ENCODE results near the gene SCN4B. TPM values are rescaled to one million over a fixed set of nuclear protein-coding genes. Genes with fewer than 3 reads are reported as not detected.

SCN4B gene
- total RNA-seq, 1 donor from 2014 or later, result 3.6 TPM

DNA sequence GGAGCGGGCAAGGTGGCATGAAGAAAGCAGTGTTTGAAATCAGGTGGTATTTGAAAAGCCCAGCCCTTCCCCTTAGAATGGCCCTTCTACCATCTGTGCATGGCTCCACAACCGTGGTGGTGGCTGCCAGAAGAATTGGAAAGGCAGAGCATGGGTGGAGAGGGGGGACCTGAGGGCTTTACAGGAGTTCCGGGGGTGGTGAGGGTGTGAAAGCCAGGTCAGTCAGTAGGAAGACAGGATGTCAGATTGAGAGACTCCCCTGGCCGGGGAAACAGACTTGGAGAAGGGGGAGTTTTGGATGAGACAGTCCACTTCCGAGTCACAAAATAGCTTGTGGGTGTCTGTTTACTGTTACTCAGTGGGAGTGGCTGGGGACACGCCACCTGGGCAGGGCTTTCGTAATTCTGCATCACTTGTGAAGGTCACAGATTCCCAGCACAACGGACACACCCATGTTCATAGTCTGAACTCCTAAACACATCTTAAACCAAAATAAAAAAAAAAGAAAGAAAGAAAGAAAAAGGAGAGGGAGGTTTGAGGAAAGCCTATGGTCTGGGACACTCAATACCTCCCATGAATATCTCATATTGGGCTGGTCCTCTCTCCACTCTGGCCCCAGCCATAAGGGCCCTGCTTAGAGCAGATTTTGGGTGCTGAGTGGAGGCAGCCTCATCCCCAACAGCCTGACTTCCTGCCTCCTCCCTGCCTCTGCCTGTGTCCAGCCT, 41.4 kb downstream of the SCN4B start:
- Histone ChIP-seq H3F3A (ENCODE audit: low read depth) (no peaks in the 10 kb centered on the region), H3K79me2 (ENCODE audit: low read depth) (no peaks in the 10 kb centered on the region), H3K27me3 (no peaks in the 10 kb centered on the region), H3K9me3 (ENCODE audit: low read depth) (no peaks in the 10 kb centered on the region), H3K27ac (no peak overlapping the region), H3K4me2 (no peak overlapping the region), H3K36me3 (no peaks in the 10 kb centered on the region), H4K20me1 (ENCODE audit: low read depth) (no peaks in the 10 kb centered on the region), H3K4me1 (peaks cover 2% of the 10 kb centered on the region), H3K4me3 (no peak overlapping the region), H2AFZ (replicated peaks) (no peak overlapping the region), H3K9ac (no peak overlapping the region)
- no peaks in the 10 kb centered on the region for H3K36me3 Mint-ChIP-seq
- H3K27ac Mint-ChIP-seq, result no peak overlapping the region
- DNase-seq (ENCODE audit: low spot score), result no peak
- H3K4me1 Mint-ChIP-seq, result no peaks in the 10 kb centered on the region
- TF ChIP-seq EZH2phosphoT487 (IDR thresholded peaks at IDR 0.05), result no peak
- TF ChIP-seq, protein P1, sequence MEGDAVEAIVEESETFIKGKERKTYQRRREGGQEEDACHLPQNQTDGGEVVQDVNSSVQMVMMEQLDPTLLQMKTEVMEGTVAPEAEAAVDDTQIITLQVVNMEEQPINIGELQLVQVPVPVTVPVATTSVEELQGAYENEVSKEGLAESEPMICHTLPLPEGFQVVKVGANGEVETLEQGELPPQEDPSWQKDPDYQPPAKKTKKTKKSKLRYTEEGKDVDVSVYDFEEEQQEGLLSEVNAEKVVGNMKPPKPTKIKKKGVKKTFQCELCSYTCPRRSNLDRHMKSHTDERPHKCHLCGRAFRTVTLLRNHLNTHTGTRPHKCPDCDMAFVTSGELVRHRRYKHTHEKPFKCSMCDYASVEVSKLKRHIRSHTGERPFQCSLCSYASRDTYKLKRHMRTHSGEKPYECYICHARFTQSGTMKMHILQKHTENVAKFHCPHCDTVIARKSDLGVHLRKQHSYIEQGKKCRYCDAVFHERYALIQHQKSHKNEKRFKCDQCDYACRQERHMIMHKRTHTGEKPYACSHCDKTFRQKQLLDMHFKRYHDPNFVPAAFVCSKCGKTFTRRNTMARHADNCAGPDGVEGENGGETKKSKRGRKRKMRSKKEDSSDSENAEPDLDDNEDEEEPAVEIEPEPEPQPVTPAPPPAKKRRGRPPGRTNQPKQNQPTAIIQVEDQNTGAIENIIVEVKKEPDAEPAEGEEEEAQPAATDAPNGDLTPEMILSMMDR (IDR thresholded peaks at IDR 0.05), result no peak
- TF ChIP-seq EZH2 (IDR thresholded peaks at IDR 0.05), result no peak
- H3K9me3 Mint-ChIP-seq, result no peaks in the 10 kb centered on the region
- no peak overlapping the region for H3K4me3 Mint-ChIP-seq
- peaks cover 20% of the 10 kb centered on the region for H3K27me3 Mint-ChIP-seq (ENCODE audit: insufficient read depth, low read depth)

DNA sequence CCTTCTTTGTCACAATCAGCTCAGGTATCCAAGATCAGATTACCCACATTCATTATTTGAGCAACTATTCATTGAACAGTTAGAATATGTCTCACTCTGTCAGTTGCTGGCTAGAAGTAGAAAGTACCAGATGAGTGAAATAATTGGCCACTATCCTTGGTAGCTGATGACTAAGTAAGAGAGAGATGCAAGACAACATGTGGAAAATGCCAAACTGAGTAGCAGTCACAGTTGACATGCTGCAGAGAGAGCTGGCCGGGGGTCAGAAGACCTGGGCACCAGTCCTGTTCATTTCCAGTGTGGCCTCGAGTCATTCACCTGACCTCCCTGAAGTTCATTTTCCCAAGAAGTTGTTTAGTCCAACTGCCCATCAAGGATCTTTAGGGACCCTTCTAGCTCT, 43.4 kb downstream of the SCN4B start:
- no peak for DNase-seq (ENCODE audit: low spot score)
- Mint-ChIP-seq H3K27ac (no peak overlapping the region), H3K4me3 (no peak overlapping the region), H3K4me1 (no peaks in the 10 kb centered on the region), H3K36me3 (no peaks in the 10 kb centered on the region), H3K9me3 (no peaks in the 10 kb centered on the region), H3K27me3 (ENCODE audit: insufficient read depth, low read depth) (peaks cover 15% of the 10 kb centered on the region)
- H3K4me3 ChIP-seq, result no peak overlapping the region
- no peaks in the 10 kb centered on the region for H3K79me2 ChIP-seq (ENCODE audit: low read depth)
- peaks cover 2% of the 10 kb centered on the region for H3K4me1 ChIP-seq
- no peaks in the 10 kb centered on the region for H3K36me3 ChIP-seq
- H3K4me2 ChIP-seq, result no peak overlapping the region
- H3K27ac ChIP-seq, result no peak overlapping the region
- no peak overlapping the region for H3K9ac ChIP-seq
- no peaks in the 10 kb centered on the region for H3F3A ChIP-seq (ENCODE audit: low read depth)
- H4K20me1 ChIP-seq (ENCODE audit: low read depth), result no peaks in the 10 kb centered on the region
- H2AFZ ChIP-seq (replicated peaks), result no peak overlapping the region
- H3K27me3 ChIP-seq, result no peaks in the 10 kb centered on the region
- H3K9me3 ChIP-seq (ENCODE audit: low read depth), result no peaks in the 10 kb centered on the region
- TF ChIP-seq EZH2 (IDR thresholded peaks at IDR 0.05), result no peak
- TF ChIP-seq, protein P1 (IDR thresholded peaks at IDR 0.05), result no peak
- no peak for TF ChIP-seq EZH2phosphoT487 (IDR thresholded peaks at IDR 0.05)

DNA sequence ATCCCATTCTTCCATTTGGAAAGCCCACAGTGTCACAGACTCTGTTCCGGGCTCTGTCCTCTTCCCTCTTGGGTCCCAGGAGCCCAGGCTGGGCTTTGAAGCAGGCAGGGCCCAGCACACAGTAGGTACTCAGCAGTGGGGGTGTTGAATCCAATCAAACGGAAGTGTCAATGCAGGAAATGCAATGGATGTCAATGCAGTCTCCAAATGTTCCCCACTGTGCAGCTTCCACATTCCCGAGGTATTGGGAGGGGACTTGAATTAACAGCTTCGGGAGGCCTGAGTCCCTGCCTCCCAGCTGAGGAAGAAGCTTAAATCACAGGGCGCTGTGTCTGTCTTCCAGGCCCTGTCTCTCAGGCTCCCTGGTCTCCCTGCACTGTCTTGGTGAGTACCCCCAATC, 44.1 kb downstream of the SCN4B start:
- Mint-ChIP-seq H3K9me3 (no peaks in the 10 kb centered on the region), H3K4me3 (no peak overlapping the region), H3K4me1 (no peaks in the 10 kb centered on the region), H3K36me3 (no peaks in the 10 kb centered on the region), H3K27me3 (ENCODE audit: insufficient read depth, low read depth) (peaks cover 16% of the 10 kb centered on the region), H3K27ac (no peak overlapping the region)
- DNase-seq (ENCODE audit: low spot score), result peak; percentile 43
- H3F3A ChIP-seq (ENCODE audit: low read depth), result no peaks in the 10 kb centered on the region
- peaks cover 2% of the 10 kb centered on the region for H3K4me1 ChIP-seq
- no peaks in the 10 kb centered on the region for H4K20me1 ChIP-seq (ENCODE audit: low read depth)
- no peaks in the 10 kb centered on the region for H3K27me3 ChIP-seq
- no peaks in the 10 kb centered on the region for H3K36me3 ChIP-seq
- no peak overlapping the region for H3K4me2 ChIP-seq
- no peak overlapping the region for H2AFZ ChIP-seq (replicated peaks)
- H3K9ac ChIP-seq, result no peak overlapping the region
- H3K4me3 ChIP-seq, result no peak overlapping the region
- H3K9me3 ChIP-seq (ENCODE audit: low read depth), result no peaks in the 10 kb centered on the region
- no peak overlapping the region for H3K27ac ChIP-seq
- TF ChIP-seq EZH2phosphoT487 (IDR thresholded peaks at IDR 0.05), result no peak
- no peaks in the 10 kb centered on the region for H3K79me2 ChIP-seq (ENCODE audit: low read depth)

DNA sequence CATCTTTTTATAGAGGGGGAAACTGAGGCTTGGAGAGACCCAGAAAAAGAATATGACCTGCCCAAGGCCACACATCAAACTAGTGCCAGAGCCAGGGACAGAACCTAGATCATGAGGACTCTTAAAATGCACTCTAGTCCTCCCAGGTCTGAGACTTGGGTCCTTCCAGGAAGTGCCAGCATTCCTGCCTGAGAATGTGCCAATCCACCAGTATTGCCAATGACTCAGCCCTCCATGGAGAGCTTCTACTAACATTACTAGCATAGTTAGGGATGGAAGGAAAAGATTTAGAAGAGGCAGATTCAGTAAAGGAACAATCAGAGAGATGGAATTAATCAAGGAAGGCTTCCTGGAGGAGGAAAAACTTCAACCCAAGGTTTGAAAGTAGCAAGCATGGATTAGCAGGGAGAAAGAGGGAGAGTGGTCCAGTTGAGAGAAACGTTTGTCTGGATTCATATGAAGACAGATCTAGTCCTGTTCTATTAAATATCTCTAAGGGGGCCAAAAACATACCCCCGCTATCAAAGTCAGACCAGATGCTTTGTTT, 45.8 kb downstream of the SCN4B start:
- TF ChIP-seq EZH2phosphoT487 (IDR thresholded peaks at IDR 0.05) (no peak), EZH2 (IDR thresholded peaks at IDR 0.05) (no peak)
- TF ChIP-seq, protein P1 (IDR thresholded peaks at IDR 0.05), result no peak
- Histone ChIP-seq H3K79me2 (ENCODE audit: low read depth) (no peaks in the 10 kb centered on the region), H2AFZ (replicated peaks) (no peak overlapping the region), H3K4me2 (no peak overlapping the region), H3K27me3 (no peaks in the 10 kb centered on the region), H3K4me1 (peaks cover 2% of the 10 kb centered on the region), H3K36me3 (no peaks in the 10 kb centered on the region), H3K4me3 (no peak overlapping the region), H4K20me1 (ENCODE audit: low read depth) (no peaks in the 10 kb centered on the region), H3K9ac (no peak overlapping the region), H3F3A (ENCODE audit: low read depth) (no peaks in the 10 kb centered on the region), H3K9me3 (ENCODE audit: low read depth) (no peaks in the 10 kb centered on the region), H3K27ac (no peak overlapping the region)
- Mint-ChIP-seq H3K4me3 (no peak overlapping the region), H3K27ac (no peak overlapping the region), H3K4me1 (no peaks in the 10 kb centered on the region), H3K9me3 (no peaks in the 10 kb centered on the region), H3K36me3 (no peaks in the 10 kb centered on the region), H3K27me3 (ENCODE audit: insufficient read depth, low read depth) (peaks cover 16% of the 10 kb centered on the region)
- DNase-seq (ENCODE audit: low spot score), result no peak

Measured in neural progenitor cell (in vitro differentiated cells).